GM20000 (cell line): Measurements from ENCODE around the gene IL32.
A peak's percentile ranks its signal among the peaks of the same experiment; 100 is the strongest.

Experiments
- DNase-seq: peaks from one replicate; pipeline ENCODE4 v3.0.0; 2012; ENCODE audit warnings: low spot score
- TF ChIP-seq, protein P1 (sequence below): IDR thresholded peaks from 2 replicates; pipeline ENCODE4 v1.5.1; 2012; ENCODE audit warnings: mild to moderate bottlenecking, control low read depth; ENCODE audit errors: extremely low read depth, missing control alignments

IL32 gene

DNA sequence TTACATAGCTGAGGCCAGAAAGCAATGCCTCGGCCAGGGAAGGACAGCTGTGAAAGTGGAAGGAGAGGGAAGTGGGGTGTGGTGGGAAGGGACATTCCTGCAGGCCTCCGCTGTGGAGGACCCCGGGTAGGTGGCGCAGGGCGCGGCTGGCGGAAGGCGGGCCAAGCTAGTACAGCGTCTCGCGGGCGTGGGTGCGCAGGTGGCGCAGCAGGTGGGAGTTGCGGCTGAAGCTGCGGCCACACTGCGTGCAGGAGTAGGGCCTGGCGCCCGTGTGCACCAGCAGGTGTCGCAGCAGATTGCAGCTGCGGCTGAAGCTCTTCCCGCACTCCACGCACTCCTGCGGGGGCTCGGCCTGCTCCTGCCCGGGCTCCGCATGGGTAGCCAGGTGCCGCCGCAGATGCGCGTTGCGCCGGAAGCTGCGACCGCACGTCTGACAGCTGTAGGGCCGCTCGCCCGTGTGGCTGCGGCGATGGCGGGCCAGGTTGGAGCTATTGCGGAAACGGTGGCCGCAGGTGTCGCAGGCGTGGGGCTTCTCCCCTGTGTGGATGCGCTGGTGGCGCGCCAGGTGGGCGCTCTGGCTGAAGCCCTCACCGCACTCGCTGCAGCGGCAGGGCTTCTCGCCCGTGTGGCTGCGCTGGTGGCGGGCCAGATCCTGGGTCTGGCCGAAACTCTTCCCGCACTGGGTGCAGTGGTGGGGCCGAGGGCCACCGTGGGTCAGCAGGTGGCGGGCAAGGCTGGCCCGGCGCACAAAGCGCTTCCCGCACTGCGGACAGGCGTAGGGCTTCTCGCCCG is 23.7 kb downstream of the IL32 start:
- DNase-seq: peak; percentile 10
- TF ChIP-seq, protein P1, sequence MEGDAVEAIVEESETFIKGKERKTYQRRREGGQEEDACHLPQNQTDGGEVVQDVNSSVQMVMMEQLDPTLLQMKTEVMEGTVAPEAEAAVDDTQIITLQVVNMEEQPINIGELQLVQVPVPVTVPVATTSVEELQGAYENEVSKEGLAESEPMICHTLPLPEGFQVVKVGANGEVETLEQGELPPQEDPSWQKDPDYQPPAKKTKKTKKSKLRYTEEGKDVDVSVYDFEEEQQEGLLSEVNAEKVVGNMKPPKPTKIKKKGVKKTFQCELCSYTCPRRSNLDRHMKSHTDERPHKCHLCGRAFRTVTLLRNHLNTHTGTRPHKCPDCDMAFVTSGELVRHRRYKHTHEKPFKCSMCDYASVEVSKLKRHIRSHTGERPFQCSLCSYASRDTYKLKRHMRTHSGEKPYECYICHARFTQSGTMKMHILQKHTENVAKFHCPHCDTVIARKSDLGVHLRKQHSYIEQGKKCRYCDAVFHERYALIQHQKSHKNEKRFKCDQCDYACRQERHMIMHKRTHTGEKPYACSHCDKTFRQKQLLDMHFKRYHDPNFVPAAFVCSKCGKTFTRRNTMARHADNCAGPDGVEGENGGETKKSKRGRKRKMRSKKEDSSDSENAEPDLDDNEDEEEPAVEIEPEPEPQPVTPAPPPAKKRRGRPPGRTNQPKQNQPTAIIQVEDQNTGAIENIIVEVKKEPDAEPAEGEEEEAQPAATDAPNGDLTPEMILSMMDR: no peak

DNA sequence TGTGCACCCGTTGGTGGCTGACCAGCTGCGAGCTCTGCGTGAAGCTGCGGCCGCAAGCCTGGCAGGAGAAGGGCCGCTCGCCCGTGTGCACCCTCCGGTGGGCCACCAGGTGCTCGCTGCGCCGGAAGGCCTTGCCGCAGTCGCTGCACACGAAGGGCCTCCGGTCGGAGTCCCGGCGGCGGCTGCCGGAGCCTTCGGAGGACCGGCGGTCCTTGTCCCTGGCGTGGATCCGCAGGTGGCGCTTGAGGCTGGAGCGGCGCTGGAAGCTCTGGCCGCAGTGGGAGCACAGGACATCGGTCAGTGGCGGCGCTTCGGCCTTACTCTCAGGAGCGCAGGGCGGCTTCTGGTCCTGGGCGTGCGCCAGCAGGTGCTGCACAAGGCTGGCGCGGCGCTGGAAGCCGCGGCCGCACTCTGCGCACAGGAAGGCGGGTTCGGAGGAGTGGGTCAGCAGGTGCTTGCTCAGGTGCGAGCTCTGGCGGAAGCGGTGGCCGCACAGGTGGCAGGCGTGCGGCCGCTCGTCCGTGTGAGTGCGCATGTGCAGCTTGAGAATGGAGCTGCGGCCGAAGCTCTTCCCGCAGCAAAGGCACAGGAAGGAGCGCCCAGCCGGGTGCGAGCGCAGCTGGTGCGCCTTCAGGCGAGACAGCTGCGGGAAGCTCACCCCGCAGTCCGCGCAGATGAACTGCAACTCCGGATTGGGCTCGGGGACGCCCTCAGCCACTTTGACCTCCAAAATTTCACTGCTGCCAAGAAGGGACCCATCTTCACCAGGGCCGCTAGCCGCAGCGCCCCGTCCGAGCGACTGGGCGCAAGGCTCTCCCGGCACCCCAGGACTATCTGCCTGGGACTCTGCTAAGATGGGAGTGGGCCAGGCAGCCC is 24.5 kb downstream of the IL32 start:
- DNase-seq: peak; percentile 25
- TF ChIP-seq, protein P1: no peak

DNA sequence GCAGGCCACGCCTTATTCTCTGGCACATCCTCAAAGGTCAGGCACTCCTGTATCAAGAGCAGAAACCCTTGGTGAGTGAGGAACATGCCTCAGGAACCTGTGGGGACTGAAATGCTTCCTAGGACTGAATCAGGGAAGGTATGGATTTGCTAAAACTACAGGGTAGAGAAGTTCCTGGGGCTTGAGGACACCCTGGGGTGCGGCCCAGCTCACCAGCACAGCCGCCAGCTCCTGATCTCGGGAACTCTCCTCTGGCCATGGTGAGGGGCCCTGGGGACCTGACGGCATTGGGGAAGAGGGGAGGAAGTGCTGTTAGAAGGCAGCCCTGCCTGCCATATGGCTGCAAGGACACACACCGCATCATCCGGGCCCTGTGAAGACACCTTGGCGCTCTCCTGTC is 26.1 kb downstream of the IL32 start:
- peak; percentile 18 for DNase-seq
- TF ChIP-seq, protein P1: no peak

DNA sequence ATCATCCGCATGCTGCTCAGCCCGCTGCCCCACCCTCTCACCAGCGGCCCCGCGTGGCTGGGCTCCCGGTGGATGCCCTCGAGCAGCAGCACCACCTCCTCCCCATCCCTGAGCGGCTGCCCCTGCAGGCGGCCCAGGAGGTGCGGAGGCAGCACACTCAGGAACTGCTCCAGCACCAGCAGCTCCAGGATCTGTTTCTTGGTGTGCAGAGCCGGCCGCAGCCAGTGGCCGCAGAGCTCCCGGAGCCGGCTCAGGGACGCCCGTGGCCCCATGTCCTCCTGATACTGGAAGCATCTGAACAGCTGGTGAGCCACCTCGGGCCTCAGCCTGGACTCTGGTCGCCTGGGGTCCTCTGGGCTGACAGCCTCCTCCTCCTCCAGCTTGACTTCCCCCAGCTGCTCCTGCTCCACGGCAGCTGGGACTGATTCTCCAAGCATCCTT is 27.1 kb downstream of the IL32 start:
- peak; percentile 8 for DNase-seq
- TF ChIP-seq, protein P1: no peak

DNA sequence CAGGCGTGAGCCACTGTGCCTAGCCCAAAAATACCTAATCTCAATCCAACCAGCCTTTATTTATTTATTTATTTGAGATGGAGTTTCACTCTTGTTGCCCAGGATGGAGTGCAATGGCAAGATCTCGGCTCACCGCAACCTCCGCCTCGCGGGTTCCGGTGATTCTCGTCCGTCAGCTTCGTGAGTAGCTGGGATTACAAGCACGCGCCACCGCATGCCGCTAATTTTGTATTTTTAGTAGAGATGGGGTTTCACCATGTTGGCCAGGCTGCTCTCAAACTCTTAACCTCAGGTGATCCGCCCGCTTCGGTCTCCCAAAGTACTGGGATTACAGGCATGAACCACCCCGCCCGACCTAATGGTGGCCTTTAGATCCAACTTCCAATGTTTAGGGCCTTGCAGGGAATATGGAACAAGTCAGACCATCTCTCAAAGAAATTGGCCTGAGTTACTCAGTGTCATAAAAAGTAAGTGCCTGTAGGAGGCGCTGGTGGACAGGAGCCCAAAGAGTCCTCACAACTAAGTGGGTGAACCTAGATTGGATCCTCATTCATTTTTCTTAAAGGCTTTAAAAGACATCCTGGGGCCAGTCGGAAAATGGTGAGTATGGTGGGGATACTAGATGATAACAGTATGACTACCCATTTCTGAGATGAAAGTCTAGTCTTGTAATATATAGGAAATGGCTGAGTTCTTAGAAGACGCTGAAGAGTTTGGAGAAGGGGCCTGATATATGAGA is 29.0 kb downstream of the IL32 start:
- TF ChIP-seq, protein P1: peak; percentile 54
- peak; percentile 86 for DNase-seq

DNA sequence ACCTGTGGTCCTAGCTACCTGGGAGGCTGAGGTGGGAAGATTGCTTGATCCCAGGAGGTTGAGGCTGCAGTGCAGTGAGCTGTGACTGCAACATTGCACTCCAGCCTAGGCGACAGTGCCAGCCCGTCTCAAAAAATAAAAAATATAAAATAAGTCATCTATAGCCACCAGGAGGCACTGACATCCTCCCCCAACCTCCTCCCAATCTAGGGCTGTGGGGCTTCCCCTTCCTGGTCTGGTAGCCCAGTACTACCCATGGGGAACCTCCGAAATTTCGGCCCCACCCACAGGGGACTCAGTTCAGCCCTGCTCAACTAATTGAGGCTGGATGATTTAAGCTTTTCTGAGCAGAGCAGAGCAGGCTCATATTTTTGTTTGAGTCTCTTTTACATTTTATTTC is 30.4 kb downstream of the IL32 start:
- DNase-seq: peak; percentile 93
- TF ChIP-seq, protein P1: peak; percentile 6
